Pancreas (tissue), 10 donors: Measurements from ENCODE around the gene CITED4. TPM values are rescaled to one million over a fixed set of nuclear protein-coding genes. Genes with fewer than 3 reads are reported as not detected.

Experiments used
- ATAC-seq, 4 donors: fragments of 200-7000 bp; cut with Tn5 transposase; one replicate each; pipeline versions ENCODE4 v1.8.0 to v1.9.1; 2020; ENCODE audit warnings: mild to moderate bottlenecking in 4 of 4, moderate library complexity in 4 of 4
- DNase-seq, 6 donors: peaks; one replicate each; pipeline ENCODE4 v3.0.0-alpha.2; 2020
- FAIRE-seq: peaks from 2 replicates; lab custom pipeline; 2012; peaks lifted over from hg19 to GRCh38; lab: Jason Lieb, UNC
- H3K27ac ChIP-seq, 4 donors: fragments of 200-600 bp; sonication (generic); 1 replicate in 3 of 4; 2 replicates in 1 of 4; pipeline versions ENCODE4 v1.5.0 to v1.8.0; 2020
- H3K27me3 ChIP-seq, 4 donors: fragments of 200-600 bp; one replicate each; pipeline ENCODE4 v1.8.0; 2021
- H3K36me3 ChIP-seq, 3 donors: fragments of 200-600 bp; sonication (generic) in 1 of 3; one replicate each; pipeline versions ENCODE4 v1.5.0 to v1.8.0; 2020 to 2021
- H3K4me1 ChIP-seq, 3 donors: fragments of 200-600 bp; one replicate each; pipeline ENCODE4 v1.8.0; 2021
- H3K4me3 ChIP-seq, 4 donors: fragments of 200-600 bp; sonication (generic) in 2 of 4; one replicate each; pipeline versions ENCODE4 v1.5.0 to v1.8.0; 2020 to 2021
- H3K9me3 ChIP-seq, 4 donors: fragments of 200-600 bp; one replicate each; pipeline ENCODE4 v1.8.0; 2021
- WGBS, 2 donors: extraction: QIAGEN DNeasy Blood & Tissue Kit; methylation state at CpG; one replicate each; pipeline ENCODE4 v1.1.7; 2013; 5-methylcytosine and 5-hydroxymethylcytosine counted together
- intact Hi-C, 3 donors: fragments of 100-400 bp; cut with DNase I; formaldehyde crosslinking; loops; one replicate each; pipeline versions ENCODE4 v1.11.1 to v1.14.2; 2022
- polyA plus RNA-seq, 2 donors: library from polyadenylated mRNA; stranded (reverse); fragments of 200-250 nt; gene quantifications; one replicate each; pipeline ENCODE4 v1.2.3, GENCODE V29; 2013
- total RNA-seq, 6 donors: library from RNA; stranded (reverse); fragmentation: NEBNext Ultra II Directional in 4 of 6; extraction: Animal tissue kit (Norgen Biotek cat#: 25700) in 4 of 6; gene quantifications; one replicate each; pipeline versions ENCODE4 v1.2.1 to v1.2.4, GENCODE V29; 2021 to 2023
- TF ChIP-seq, protein P1 (sequence below), 4 donors: fragments of 200-600 bp; sonication (generic) in 3 of 4; IDR thresholded peaks; one replicate each; pipeline versions ENCODE4 v1.5.0 to v1.8.0; 2021; ENCODE audit warnings: antibody characterized with exemption in 4 of 4
- donor health status: healthy with polysubstance abuse.
- donor health status: DM: no; HTN: no; CAD: no; lungs with moderate emphysema.
- donor health status: DM: no; HTN: no; CAD: no.
- donor health status: control.
- donor health status: control.
- donor health status: Bipolar disorder and iron deficiency.
- donor health status: DM: yes; HTN: yes; CAD: no.
- donor health status: DM: no; HTN: no; CAD: no.
- donor health status: DM: no; HTN: no; CAD: no.
- donor health status: DM: yes; HTN: yes; CAD: no.

CITED4 gene
- total and polyA plus RNA-seq, 8 donors, result 41.1 to 81.2 (median 51.1) TPM

DNA sequence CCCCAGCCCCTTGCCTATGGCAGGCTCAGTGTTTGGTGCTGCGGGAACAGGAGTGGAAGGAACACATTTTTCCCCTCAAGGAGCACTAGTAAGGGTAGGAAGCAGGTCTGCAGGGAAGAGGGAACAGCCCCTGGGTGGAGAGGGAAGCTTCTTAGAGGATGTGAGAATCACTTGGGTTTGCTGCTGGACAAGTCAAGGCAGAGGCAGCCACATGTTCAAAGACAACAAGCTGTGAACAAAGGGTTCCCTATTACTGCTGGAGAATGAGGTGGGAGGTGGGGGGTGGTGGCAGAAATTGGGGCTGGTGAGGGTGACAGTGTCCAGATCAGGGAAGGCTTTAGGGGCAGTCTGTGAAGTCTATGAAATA lies 24.8 kb upstream of the CITED4 start:
- intact Hi-C loops, result no loop called here

DNA sequence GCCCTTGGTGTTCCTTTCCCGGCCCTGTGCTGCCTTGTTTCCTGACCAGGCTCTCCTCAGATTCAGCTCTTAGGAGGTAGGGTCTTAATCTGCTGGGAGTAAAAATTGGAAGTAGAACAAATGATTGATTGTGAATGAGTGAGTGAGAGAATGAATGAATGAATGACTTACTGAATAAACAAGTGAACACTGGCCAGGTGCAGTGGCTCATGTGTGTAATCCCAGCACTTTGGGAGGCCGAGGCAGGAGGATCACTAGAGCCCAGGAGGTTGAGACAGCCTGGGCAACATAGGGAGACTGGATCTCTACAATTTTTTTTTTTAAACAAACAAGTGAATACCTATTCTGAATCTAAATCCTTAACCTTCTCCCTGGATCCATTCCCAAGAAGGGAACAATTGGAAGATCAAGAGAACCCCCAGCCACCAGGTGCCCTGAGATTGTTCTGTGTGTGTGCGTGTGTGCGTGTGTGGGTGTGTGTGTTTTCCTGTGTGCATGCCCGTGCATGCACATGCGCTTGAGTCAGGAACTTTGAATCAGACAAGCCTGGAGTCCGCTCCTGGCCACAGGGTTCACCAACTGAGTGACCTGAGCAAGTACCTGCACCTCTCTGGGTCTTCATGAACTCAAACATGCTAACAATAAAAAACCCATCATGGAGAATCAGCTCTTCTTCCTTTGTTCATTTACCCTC lies 24.3 kb upstream of the CITED4 start:
- Histone ChIP-seq H3K4me1 (no peaks in the 10 kb centered on the region), H3K27me3 (no peaks in the 10 kb centered on the region), H3K36me3 (no peaks in the 10 kb centered on the region), H3K27ac (no peak overlapping the region), H3K9me3 (no peaks in the 10 kb centered on the region), H3K4me3 (no peak overlapping the region)
- TF ChIP-seq, protein P1, sequence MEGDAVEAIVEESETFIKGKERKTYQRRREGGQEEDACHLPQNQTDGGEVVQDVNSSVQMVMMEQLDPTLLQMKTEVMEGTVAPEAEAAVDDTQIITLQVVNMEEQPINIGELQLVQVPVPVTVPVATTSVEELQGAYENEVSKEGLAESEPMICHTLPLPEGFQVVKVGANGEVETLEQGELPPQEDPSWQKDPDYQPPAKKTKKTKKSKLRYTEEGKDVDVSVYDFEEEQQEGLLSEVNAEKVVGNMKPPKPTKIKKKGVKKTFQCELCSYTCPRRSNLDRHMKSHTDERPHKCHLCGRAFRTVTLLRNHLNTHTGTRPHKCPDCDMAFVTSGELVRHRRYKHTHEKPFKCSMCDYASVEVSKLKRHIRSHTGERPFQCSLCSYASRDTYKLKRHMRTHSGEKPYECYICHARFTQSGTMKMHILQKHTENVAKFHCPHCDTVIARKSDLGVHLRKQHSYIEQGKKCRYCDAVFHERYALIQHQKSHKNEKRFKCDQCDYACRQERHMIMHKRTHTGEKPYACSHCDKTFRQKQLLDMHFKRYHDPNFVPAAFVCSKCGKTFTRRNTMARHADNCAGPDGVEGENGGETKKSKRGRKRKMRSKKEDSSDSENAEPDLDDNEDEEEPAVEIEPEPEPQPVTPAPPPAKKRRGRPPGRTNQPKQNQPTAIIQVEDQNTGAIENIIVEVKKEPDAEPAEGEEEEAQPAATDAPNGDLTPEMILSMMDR (IDR thresholded peaks at IDR 0.05), result no peak
- DNase-seq, result no peak
- no peak for ATAC-seq
- intact Hi-C loops, result no loop called here
- WGBS, 2 donors, result 87 to 91% methylated on average over 7 of the region's 7 CpGs
- FAIRE-seq, result no peak

More for the DNA sequence above, 24.8 kb upstream of the CITED4 start:
- FAIRE-seq, result no peak
- Histone ChIP-seq H3K27ac (no peak overlapping the region), H3K4me3 (no peak overlapping the region), H3K4me1 (no peaks in the 10 kb centered on the region), H3K9me3 (no peaks in the 10 kb centered on the region), H3K36me3 (no peaks in the 10 kb centered on the region), H3K27me3 (no peaks in the 10 kb centered on the region)
- TF ChIP-seq, protein P1 (IDR thresholded peaks at IDR 0.05), result no peak
- DNase-seq, result no peak
- ATAC-seq, result no peak
- 90 to 92% methylated on average over 1 of the region's 1 CpG for WGBS, 2 donors

DNA sequence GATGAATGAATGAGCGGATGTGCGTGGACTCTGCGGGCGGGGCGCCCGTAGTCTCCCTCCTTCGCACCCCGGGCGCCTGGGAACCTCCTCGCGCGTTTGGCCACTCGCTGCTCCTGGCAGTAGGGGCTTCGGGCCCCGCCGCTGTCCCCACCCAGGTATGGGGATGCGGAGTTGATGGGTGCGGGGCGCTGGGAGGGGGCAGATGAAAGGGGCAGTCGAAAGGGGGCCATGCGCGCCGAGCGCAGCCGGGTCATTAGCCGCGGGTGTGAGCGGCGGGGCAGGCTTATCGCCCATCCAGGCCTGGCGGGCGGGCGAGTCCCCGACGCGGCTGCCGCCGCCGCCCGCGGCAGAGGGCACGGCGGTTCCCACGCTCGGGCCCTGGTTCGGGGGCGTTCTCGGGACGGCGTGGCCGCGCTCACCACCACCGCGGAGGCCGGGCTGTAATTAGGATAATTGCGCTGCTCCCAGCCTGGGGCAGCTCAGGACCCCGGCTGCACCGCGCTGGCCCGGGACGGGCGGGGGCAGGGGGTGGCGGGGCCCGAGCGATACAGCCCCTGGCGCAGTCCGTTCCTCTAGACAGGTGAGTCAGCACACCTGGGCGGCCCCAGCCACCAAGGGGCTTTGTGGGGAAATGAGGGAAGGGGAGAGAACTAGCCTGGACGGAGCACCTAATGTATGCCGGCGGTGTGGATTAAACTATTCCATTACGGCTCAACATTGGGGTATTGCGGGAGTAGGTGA lies 22.1 kb upstream of the CITED4 start:
- ATAC-seq (peak in 2 of 4 donors; percentile 26 to 36), DNase-seq (peak in 1 of 6 donors; percentile 67), FAIRE-seq (no peak)
- Histone ChIP-seq H3K36me3 (no peaks in the 10 kb centered on the region), H3K27ac (no peak overlapping the region), H3K4me1 (no peaks in the 10 kb centered on the region), H3K9me3 (no peaks in the 10 kb centered on the region), H3K27me3 (no peaks in the 10 kb centered on the region), H3K4me3 (no peak overlapping the region)
- TF ChIP-seq, protein P1 (IDR thresholded peaks at IDR 0.05), result no peak
- WGBS, 2 donors, result 41 to 42% methylated on average over 69 to 73 of the region's 73 CpGs
- intact Hi-C loops, result no loop called here

DNA sequence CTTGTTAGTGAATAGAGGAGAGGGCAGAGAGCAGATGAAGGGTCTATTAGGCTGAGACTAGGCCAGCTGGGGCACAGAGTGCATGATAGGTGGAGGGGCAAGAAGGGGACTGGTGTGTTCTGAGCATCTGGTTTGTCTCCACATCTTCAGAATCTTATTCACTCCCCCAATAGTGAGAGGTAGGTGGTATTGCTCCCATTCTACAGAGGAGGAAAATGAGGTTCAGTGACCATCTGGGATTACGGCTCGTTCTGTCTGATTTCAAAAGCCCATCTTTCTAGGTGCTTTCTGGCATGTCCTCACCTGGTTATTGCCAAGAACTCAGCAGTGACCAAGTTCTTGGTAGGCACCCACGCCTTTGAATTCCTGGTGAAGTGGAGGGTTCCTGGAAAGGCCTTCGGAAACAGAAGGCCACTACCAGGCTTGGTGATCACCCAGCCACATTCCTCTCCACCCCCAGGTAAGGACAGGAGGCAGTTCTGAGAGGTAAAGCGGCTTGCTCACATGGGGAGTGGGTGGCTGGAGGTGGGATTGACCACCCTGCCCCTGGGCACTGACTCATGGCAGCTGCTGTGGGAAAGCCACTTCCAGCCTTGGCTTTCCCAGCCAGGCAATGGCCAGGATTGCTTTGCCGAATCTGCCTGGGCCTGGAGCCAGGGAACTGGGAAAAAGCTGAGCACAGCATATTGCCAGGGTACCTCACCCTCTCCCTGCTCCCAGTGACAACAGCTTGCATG lies 18.8 kb upstream of the CITED4 start:
- H3K4me3 ChIP-seq, result no peak overlapping the region
- ATAC-seq (peak in 1 of 4 donors; percentile 6), DNase-seq (no peak), FAIRE-seq (no peak)
- H3K27me3 ChIP-seq, result no peaks in the 10 kb centered on the region
- intact Hi-C loops, result no loop called here
- no peaks in the 10 kb centered on the region for H3K36me3 ChIP-seq
- H3K4me1 ChIP-seq, result peaks cover 0 to 11% (median 0%) of the 10 kb centered on the region in 3 donors
- TF ChIP-seq, protein P1 (IDR thresholded peaks at IDR 0.05), result no peak
- no peaks in the 10 kb centered on the region for H3K9me3 ChIP-seq
- no peak overlapping the region for H3K27ac ChIP-seq
- 77 to 78% methylated on average over 6 of the region's 6 CpGs for WGBS, 2 donors
